Subcutaneous abdominal adipose tissue (tissue), 5 donors: ENCODE measurements around the gene TREX2.

Experiments
- H3K27ac ChIP-seq: one replicate; pipeline ENCODE4 v1.7.0; 2013; ENCODE audit warnings: low read depth, mild to moderate bottlenecking, inconsistent platforms, low read length, moderate library complexity
- H3K27me3 ChIP-seq, 5 donors: one replicate each; pipeline ENCODE4 v1.7.0; 2013; ENCODE audit warnings: low read length in 5 of 5, inconsistent platforms in 1 of 5; ENCODE audit not compliant: control insufficient read depth in 5 of 5, insufficient read depth in 4 of 5
- H3K36me3 ChIP-seq, 5 donors: one replicate each; pipeline ENCODE4 v1.7.0; 2013; ENCODE audit warnings: low read length in 5 of 5; ENCODE audit not compliant: control insufficient read depth in 5 of 5, insufficient read depth in 5 of 5
- H3K4me1 ChIP-seq, 5 donors: one replicate each; pipeline ENCODE4 v1.7.0; 2013; ENCODE audit warnings: low read length in 5 of 5, mild to moderate bottlenecking in 3 of 5, moderate library complexity in 1 of 5; ENCODE audit not compliant: control insufficient read depth in 5 of 5, insufficient read depth in 5 of 5
- H3K4me3 ChIP-seq, 5 donors: one replicate each; pipeline ENCODE4 v1.7.0; 2013; ENCODE audit warnings: low read length in 5 of 5, low read depth in 1 of 5
- H3K9ac ChIP-seq, 5 donors: one replicate each; pipeline ENCODE4 v1.7.0; 2013; ENCODE audit warnings: low read length in 5 of 5, mild to moderate bottlenecking in 4 of 5, moderate library complexity in 3 of 5
- H3K9me3 ChIP-seq, 5 donors: one replicate each; pipeline ENCODE4 v1.7.0; 2013; ENCODE audit warnings: low read length in 5 of 5; ENCODE audit not compliant: control insufficient read depth in 5 of 5
- donor health status: healthy.
- donor health status: healthy.
- donor health status: healthy.
- donor health status: healthy.
- donor health status: healthy.

Gene TREX2

DNA sequence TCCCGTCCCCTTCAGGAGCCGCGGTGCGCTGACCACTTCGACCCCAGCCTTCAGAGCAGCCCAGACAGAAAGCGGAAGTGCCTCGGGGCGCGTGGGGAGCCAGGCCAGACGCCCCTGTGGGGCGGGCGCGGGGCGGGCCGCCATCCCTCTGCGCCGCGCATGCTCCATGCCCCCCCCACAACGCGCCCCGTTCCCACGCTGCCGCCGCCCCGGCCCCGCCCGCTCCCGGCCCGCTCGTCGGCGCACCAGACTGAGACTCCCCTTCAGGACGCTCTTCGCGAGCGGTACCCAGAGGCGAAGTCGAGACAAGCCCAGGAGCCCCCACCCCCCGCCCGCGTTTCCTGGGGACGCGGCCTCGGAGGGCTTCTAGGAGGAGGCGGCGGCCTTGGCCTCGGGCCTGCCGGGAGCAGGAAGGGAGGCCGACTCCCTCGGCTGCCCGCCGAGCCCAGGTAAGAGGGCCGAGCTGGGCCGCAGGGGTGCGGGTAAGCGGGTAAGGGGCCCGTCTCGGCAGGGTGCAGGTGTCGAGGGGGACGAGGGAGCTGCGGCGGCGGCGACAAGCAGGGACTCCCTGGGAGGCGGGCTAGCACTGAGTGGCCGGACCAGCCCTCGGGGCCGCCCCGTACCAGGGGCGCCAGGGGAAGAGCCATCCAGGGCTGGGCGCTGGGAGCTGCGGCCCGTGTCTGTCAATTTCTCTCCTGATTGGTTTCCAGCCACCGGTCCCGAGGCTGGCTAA is 34.4 kb downstream of the TREX2 start, which contains the start of gene ZFP92:
Gene ZFP92, plus strand, starts transcription at position 218 of the 733 bp plus-strand sequence. CDS start 6,851 bp downstream, outside the sequence.
- peaks cover 0 to 24% (median 4%) of the 10 kb centered on the region in 5 donors for H3K27me3 ChIP-seq
- peak within 1 kb of the TSS in 4 of 5 donors; percentile 24 to 64 (median 48) for H3K9ac ChIP-seq
- H3K9me3 ChIP-seq = peaks cover 0 to under 1% (median 0%) of the 10 kb centered on the region in 5 donors
- H3K27ac ChIP-seq = no peak within 1 kb of the TSS
- H3K4me1 ChIP-seq = peaks cover 5 to 56% (median 50%) of the 10 kb centered on the region in 5 donors
- H3K36me3 ChIP-seq = no peaks in the 10 kb centered on the region
- H3K4me3 ChIP-seq = peak within 1 kb of the TSS; percentile 51 to 63 (median 62)

DNA sequence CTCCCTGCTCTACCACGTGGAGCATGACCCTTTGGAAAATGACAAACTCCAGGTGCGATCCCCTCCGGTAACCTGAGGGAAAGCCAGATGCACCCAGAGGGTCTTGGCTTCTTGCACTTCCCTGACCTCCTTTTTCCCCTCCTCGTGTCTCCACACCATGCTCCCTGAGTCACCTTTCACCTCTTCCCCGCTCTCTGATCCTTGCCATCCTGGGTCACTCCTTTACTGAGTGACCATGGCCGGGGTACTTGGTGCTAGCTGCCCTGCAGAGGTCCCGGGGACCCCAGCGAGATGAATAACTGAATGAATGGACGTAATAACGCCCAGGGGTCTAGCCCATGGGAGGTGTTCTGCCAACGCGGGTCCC is 35.0 kb downstream of the TREX2 start:
- no peak overlapping the region for H3K9ac ChIP-seq
- no peak overlapping the region for H3K27ac ChIP-seq

DNA sequence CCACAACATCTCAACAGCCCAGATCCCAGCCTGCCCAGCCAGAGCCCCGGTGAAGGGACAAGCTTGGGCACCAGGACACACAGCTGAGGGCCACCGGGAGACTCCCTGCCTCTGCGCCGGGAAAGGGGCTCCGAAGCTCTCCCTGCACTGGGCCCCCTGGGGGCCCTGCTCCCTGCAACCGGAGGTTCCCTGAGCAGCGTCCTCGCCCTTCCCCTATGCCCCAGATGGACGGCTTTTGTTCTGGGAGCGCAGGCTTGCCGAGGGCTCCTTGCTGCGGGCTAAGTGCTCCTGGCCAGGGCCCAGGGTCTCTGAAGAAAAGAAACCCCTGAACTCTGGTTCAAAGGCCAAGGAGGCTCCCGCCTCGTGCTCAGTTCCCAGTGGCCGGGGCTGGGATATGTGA is 35.5 kb downstream of the TREX2 start:
- Histone ChIP-seq H3K4me1 (peaks cover 5 to 54% (median 42%) of the 10 kb centered on the region in 5 donors), H3K27me3 (peaks cover 0 to 27% (median 4%) of the 10 kb centered on the region in 5 donors), H3K9me3 (peaks cover 0 to 5% (median 0%) of the 10 kb centered on the region in 5 donors), H3K27ac (no peak overlapping the region), H3K36me3 (no peaks in the 10 kb centered on the region), H3K9ac (no peak overlapping the region), H3K4me3 (no peak overlapping the region)

More for the DNA sequence above, 35.0 kb downstream of the TREX2 start:
- no peaks in the 10 kb centered on the region for H3K36me3 ChIP-seq
- H3K4me1 ChIP-seq = peaks cover 5 to 55% (median 47%) of the 10 kb centered on the region in 5 donors
- peaks cover 0 to 5% (median 0%) of the 10 kb centered on the region in 5 donors for H3K9me3 ChIP-seq
- peaks cover 0 to 24% (median 4%) of the 10 kb centered on the region in 5 donors for H3K27me3 ChIP-seq
- peak overlapping the region in 4 of 5 donors; percentile 17 to 62 (median 40) for H3K4me3 ChIP-seq

DNA sequence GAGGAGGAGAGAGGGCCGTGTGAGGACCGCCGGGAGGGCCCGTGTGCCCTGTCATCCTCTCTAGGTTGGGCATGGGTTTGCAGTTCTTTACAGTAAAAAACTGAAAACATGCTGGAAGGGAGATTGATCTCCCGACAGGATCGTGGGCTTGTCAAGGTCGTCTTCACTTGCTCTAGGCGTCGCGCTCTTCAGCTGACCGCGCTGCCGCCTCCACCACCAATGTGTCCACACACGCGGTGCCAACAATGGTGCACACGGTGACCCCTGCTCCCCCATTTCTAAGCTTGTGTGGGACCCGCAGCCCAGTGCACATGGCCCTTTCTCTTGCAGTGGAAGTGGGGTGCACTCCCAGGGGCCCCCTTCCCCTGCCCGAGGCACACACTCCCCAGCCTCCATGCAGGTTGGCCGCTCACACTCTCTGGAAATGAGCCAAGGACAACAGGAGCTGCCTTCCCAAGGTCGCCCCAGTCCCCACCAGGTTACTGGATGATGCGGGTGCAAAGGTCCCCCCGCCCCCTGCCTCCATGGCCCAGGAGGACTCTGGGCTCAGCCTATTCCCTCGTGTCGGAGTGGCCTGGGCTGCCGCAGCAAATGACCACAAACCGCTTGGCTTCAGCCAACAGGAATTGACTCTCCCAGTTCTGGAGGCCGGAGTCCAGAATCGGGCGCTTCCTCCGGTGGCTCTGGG is 36.3 kb downstream of the TREX2 start:
- Histone ChIP-seq H3K4me3 (no peak overlapping the region), H3K9me3 (peaks cover 0 to 5% (median 0%) of the 10 kb centered on the region in 5 donors), H3K27me3 (peaks cover 0 to 27% (median 4%) of the 10 kb centered on the region in 5 donors), H3K9ac (no peak overlapping the region), H3K27ac (no peak overlapping the region), H3K36me3 (no peaks in the 10 kb centered on the region), H3K4me1 (peaks cover 3 to 50% (median 36%) of the 10 kb centered on the region in 5 donors)

DNA sequence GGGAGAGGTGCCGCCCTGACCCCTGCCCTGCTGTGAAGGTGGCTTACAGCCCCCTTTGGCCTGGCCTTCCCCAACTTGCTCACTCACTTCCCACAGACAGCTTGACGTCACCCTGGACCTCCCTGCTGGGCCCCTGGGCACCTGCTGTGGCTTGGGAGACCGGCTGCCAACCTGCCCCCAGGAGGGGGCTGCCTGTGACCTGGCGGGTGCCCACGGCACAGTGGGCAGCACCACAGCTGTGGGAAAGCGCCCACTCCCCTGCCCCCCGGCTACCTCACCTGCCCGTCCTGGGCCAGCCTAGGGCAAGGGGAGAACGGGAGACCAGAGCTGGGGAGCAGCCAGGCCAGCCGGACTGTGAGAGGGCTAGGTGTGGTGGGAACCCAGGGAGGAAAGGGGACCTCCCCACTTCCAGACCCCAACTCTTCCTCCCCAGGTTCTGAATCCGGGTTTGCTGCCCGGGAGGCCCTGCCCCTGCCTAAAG is 36.9 kb downstream of the TREX2 start:
- Histone ChIP-seq H3K27me3 (peaks cover 0 to 27% (median 4%) of the 10 kb centered on the region in 5 donors), H3K36me3 (no peaks in the 10 kb centered on the region), H3K27ac (no peak overlapping the region), H3K9me3 (peaks cover 0 to 5% (median 0%) of the 10 kb centered on the region in 5 donors), H3K9ac (no peak overlapping the region), H3K4me1 (peaks cover 3 to 50% (median 36%) of the 10 kb centered on the region in 5 donors), H3K4me3 (no peak overlapping the region)

DNA sequence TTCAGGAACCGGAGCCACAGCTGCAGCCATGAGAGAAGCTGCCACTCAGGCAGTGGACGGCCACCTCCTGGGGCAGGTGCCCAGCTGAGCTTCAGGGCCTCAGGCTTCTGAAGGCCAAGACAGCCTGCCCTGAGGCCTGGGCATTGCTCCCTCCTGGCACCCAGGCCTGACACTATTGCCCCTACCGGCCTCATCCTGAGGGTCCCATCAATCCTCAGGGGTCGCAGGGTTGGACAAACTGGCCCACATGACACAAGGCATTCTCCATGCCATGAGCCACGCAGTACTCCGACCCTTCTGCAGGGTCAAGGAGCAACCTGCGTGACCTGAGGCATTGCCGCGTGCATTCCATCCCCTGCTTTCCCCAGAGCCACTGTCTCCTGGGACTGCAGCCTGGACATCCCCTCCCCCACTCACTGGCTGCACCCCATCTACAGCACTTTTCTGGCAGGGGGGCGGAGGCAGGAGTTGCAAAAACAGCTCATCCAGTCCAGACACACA is 37.6 kb downstream of the TREX2 start:
- no peaks in the 10 kb centered on the region for H3K36me3 ChIP-seq
- peaks cover 0 to 5% (median 0%) of the 10 kb centered on the region in 5 donors for H3K9me3 ChIP-seq
- no peak overlapping the region for H3K27ac ChIP-seq
- no peak overlapping the region for H3K4me3 ChIP-seq
- peaks cover 3 to 50% (median 36%) of the 10 kb centered on the region in 5 donors for H3K4me1 ChIP-seq
- peaks cover 0 to 23% (median 4%) of the 10 kb centered on the region in 5 donors for H3K27me3 ChIP-seq
- H3K9ac ChIP-seq = no peak overlapping the region

DNA sequence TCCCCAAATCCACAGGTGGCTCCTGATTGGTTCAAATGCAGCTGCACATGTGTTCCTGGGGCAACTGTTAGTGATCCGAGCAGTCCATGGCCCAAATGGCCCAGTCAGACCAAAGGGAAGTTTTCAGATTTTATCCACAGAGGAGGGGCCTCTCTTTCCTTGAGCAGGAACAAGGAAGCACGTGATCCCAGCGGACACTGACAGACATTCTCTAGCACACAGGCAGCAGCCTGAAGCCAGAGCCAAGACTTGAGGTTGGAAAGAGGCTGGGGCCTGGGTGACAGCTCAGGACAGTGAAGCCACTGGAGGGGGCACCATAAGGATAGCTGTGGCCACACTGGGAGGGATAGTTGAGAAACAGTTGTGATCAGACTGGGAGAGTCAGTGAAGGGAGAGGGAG is 38.1 kb downstream of the TREX2 start:
- no peak overlapping the region for H3K9ac ChIP-seq
- peaks cover 0 to 5% (median 0%) of the 10 kb centered on the region in 5 donors for H3K9me3 ChIP-seq
- no peak overlapping the region for H3K27ac ChIP-seq
- H3K27me3 ChIP-seq = peaks cover 0 to 23% (median 3%) of the 10 kb centered on the region in 5 donors
- H3K4me1 ChIP-seq = peaks cover 3 to 46% (median 33%) of the 10 kb centered on the region in 5 donors
- H3K4me3 ChIP-seq = no peak overlapping the region
- no peaks in the 10 kb centered on the region for H3K36me3 ChIP-seq

DNA sequence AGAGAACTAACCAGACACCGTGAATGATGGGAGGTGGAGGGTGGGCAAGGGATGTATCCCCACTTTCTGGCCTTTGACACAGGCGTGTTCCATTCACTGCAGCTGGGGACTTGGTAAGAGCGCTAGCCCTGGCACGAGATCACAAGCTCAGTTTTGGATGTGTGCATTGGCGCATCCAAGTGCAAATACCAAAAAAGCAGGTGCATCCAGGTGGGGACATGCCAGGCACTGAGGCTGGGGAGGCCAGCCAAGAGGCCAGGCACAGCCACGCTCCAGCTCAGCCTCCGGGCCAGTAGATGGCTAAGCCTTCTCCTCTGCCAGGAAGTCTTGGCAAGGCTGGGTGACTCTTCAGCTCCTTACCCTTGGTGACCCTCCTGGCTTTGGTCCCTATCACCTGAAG is 39.0 kb downstream of the TREX2 start:
- H3K9ac ChIP-seq = no peak overlapping the region
- H3K4me1 ChIP-seq = peaks cover 3 to 37% (median 26%) of the 10 kb centered on the region in 5 donors
- H3K27ac ChIP-seq = no peak overlapping the region
- no peaks in the 10 kb centered on the region for H3K36me3 ChIP-seq
- H3K27me3 ChIP-seq = peaks cover 0 to 20% (median 3%) of the 10 kb centered on the region in 5 donors
- H3K4me3 ChIP-seq = no peak overlapping the region
- peaks cover 0 to 5% (median 0%) of the 10 kb centered on the region in 5 donors for H3K9me3 ChIP-seq

DNA sequence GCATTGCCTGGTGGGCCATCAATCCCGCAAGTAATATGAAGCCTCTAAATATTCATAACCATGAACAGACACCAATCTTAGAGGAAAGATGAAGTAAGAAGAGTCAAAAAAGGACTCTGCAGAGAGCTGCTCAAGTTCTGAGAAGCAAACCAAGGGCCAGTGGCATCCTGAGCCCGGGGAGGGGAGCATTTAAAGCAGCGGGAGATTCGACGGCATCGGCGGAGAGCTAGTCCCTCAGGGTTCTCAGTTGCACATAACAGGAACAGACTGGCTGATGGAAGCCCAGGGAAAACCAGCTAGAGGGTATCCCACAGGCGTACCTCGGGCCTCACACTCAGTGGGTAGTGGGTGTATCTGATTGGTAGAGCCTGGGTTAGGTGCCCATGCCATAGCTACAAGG is 39.8 kb downstream of the TREX2 start:
- Histone ChIP-seq H3K4me1 (peaks cover 3 to 30% (median 20%) of the 10 kb centered on the region in 5 donors), H3K9ac (no peak overlapping the region), H3K36me3 (no peaks in the 10 kb centered on the region), H3K4me3 (no peak overlapping the region), H3K9me3 (peaks cover 0 to 9% (median 0%) of the 10 kb centered on the region in 5 donors), H3K27me3 (peaks cover 0 to 17% (median 3%) of the 10 kb centered on the region in 5 donors), H3K27ac (no peak overlapping the region)
